Activated naive CD8-positive, alpha-beta T cell treated with anti-CD3 and anti-CD28 coated beads, Interleukin-2, amount 50 U/mL, for 24 hours (primary cell): ENCODE measurements around the gene GPR21.

Experiments used
- ATAC-seq: fragments of 150-1000 bp; cut with Tn5 transposase; one replicate; pipeline ENCODE4 v1.10.0; 2021
- DNase-seq: peaks from one replicate; pipeline ENCODE4 v3.0.0; 2021
- H3K27ac Mint-ChIP-seq: one replicate; pipeline ENCODE4 v1.8.0; 2021; ENCODE audit warnings: mild to moderate bottlenecking, mixed read lengths
- H3K27me3 Mint-ChIP-seq: one replicate; pipeline ENCODE4 v1.8.0; 2021; ENCODE audit warnings: mixed read lengths
- H3K36me3 Mint-ChIP-seq: one replicate; pipeline ENCODE4 v1.8.0; 2021; ENCODE audit warnings: low read depth, mixed read lengths
- H3K4me1 Mint-ChIP-seq: one replicate; pipeline ENCODE4 v1.8.0; 2021; ENCODE audit warnings: mixed read lengths
- H3K4me3 Mint-ChIP-seq: one replicate; pipeline ENCODE4 v1.8.0; 2021; ENCODE audit warnings: mild to moderate bottlenecking, moderate library complexity, mixed read lengths
- H3K9me3 Mint-ChIP-seq: one replicate; pipeline ENCODE4 v1.8.0; 2021; ENCODE audit warnings: mixed read lengths

The GPR21 gene

DNA sequence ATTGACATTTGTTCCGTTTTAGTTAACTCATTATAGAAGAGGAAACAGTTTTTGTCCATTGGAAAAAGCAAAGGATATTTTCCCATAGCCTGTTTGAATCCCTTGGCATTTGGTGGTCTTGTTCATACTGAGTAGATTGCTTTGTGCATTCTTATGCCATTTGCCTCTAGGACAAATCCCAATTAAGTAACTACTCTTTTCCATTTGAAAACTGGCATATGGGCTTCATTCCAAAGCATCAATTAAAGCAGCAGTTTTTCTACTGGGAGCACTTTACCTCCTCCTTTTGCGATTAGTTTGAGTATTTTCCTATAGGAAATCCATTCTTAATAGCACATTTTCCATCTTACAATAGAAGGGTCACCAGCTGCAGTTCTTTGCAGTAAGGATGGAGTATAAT, 31.2 kb downstream of the GPR21 start:
- peaks cover 2% of the 10 kb centered on the region for H3K4me1 Mint-ChIP-seq
- H3K9me3 Mint-ChIP-seq, result no peaks in the 10 kb centered on the region
- no peak overlapping the region for H3K27ac Mint-ChIP-seq
- H3K36me3 Mint-ChIP-seq, result peaks cover 15% of the 10 kb centered on the region
- no peaks in the 10 kb centered on the region for H3K27me3 Mint-ChIP-seq
- no peak overlapping the region for H3K4me3 Mint-ChIP-seq
- DNase-seq, result no peak
- no peak for ATAC-seq

DNA sequence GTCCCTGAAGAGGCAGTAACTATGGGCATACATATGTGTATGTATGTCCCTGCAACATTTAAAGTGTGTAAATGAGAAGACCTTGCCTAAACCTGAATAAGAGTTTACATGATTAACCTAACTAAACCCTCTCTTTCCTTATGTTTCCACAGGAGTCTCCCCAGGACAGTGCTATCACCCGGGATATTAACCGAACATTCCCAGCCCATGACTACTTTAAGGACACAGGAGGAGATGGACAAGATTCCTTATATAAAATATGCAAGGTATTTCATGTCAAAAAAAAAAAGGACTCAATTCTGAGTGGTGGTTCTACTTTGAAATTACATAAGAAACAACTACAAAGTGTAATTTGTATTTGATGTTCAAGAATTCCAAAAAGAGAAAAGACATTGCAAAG, 31.7 kb downstream of the GPR21 start:
- H3K4me3 Mint-ChIP-seq, result no peak overlapping the region
- no peak overlapping the region for H3K27ac Mint-ChIP-seq
- peaks cover 15% of the 10 kb centered on the region for H3K36me3 Mint-ChIP-seq
- H3K27me3 Mint-ChIP-seq, result no peaks in the 10 kb centered on the region
- ATAC-seq, result no peak
- no peak for DNase-seq
- H3K9me3 Mint-ChIP-seq, result no peaks in the 10 kb centered on the region
- peaks cover 2% of the 10 kb centered on the region for H3K4me1 Mint-ChIP-seq

DNA sequence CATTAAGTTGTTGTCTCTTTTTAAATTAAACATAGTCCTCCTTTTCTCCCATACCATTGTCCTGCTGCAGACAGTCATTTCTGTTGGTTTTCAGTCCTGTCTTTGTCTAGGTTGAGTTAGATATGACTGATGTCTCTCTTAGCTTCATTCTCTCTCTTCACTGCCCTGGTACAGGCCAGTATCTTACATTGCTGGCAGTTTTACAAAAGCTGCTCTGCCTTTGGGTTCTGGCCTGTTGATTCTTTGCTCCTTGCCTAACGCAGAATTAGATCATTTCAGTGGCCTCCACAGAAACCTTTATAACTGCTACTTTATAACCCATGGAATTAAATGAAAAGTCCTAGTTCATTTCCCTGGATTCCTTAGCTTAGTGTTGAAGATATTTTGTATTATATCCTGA, 33.7 kb downstream of the GPR21 start:
- H3K27ac Mint-ChIP-seq, result no peak overlapping the region

DNA sequence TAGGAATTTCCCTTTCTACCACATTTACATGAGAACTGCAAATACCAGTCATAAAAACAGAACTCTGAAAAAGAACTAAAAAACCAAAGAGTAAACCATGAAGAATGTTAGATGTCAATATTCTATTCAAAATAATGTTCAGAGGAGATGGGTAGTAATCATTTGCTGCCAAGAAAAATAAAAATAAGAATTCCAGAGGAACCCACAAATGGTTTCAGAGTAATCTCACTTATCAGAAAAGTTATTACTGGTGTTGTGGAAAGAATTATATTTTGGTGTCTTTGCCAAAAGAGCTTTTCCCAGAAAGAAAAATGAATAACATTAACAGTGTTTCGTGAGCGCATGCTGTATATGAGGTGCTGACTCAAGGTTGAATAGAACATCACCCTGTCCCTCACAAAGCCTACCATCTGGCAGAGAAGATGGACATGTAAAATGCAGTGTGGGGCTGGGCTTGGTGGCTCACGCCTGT, 35.6 kb downstream of the GPR21 start:
- Mint-ChIP-seq H3K27me3 (no peaks in the 10 kb centered on the region), H3K4me3 (no peak overlapping the region), H3K27ac (no peak overlapping the region), H3K36me3 (peaks cover 25% of the 10 kb centered on the region), H3K9me3 (no peaks in the 10 kb centered on the region), H3K4me1 (peaks cover 2% of the 10 kb centered on the region)
- ATAC-seq (no peak), DNase-seq (no peak)

More for the DNA sequence above, 33.7 kb downstream of the GPR21 start:
- DNase-seq (no peak), ATAC-seq (no peak)
- Mint-ChIP-seq H3K4me3 (no peak overlapping the region), H3K27me3 (no peaks in the 10 kb centered on the region), H3K9me3 (no peaks in the 10 kb centered on the region), H3K4me1 (peaks cover 2% of the 10 kb centered on the region), H3K36me3 (peaks cover 21% of the 10 kb centered on the region)

DNA sequence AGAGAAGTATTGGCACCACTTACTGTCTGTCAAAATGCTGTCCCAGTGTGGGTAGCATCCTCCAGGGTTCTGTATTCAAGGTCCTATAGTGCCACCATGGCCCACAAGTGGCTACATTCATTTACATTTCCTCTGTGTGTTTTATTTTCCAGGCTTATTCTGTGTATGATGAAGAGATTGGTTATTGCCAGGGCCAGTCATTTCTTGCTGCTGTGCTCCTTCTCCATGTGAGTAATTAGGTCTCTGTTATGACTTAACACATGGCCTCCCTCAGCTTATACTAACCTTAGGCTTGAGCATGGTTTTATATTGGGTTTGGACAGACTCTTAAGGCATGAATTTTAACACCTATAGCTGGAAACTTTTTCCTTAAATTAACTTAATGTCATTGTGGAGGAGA, 36.7 kb downstream of the GPR21 start:
- Mint-ChIP-seq H3K9me3 (no peaks in the 10 kb centered on the region), H3K27me3 (no peaks in the 10 kb centered on the region), H3K27ac (no peak overlapping the region), H3K36me3 (peaks cover 23% of the 10 kb centered on the region), H3K4me3 (no peak overlapping the region), H3K4me1 (peaks cover 2% of the 10 kb centered on the region)
- ATAC-seq (peak; percentile 72), DNase-seq (no peak)

DNA sequence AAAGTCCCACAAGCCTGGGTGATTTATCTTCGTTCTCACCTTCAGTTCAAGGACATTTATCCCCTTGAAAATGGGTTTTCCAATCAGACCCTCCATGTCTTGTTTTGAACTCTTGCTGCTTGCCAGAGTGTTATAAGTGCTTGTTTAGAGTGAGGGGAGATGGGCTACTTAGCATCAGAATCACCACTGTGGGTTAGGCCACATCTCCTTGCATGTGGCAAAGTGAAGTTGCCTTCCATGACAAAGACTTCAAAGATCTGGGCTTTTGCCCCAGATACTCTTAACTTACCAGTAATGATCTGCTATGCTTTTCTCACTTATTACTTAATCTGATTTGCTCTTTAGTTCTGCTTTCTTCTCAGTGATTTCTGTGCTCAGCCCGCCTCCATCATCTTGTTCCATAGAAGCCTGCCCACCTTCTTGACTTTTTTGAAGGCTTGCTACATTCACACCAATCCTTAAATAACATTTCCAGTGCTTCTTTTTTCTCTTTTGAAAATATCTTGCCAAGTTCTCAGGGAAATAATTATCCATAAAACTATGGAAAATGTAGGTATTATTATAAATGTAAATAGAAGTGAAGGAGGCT, 39.0 kb downstream of the GPR21 start:
- no peaks in the 10 kb centered on the region for H3K9me3 Mint-ChIP-seq
- no peak for DNase-seq
- H3K36me3 Mint-ChIP-seq, result peaks cover 13% of the 10 kb centered on the region
- no peak overlapping the region for H3K27ac Mint-ChIP-seq
- H3K4me1 Mint-ChIP-seq, result peaks cover 2% of the 10 kb centered on the region
- ATAC-seq, result no peak
- H3K27me3 Mint-ChIP-seq, result no peaks in the 10 kb centered on the region
- H3K4me3 Mint-ChIP-seq, result no peak overlapping the region

DNA sequence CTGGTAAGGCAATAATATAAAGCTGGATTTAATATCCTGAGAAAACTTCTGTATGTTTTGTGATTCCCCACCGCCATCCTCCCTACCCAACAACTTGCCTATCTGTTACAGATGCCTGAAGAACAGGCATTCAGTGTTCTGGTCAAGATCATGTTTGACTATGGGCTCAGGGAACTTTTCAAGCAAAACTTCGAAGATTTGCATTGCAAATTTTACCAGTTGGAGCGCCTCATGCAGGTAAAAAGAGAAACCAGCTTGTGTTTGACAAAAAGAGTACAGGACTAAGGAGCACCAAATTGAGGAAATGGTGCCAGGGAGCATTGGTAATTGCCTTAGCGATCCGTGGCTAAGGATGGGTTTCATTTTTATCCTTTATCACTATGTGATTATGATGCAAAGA, 40.0 kb downstream of the GPR21 start:
- no peaks in the 10 kb centered on the region for H3K9me3 Mint-ChIP-seq
- H3K4me3 Mint-ChIP-seq, result no peak overlapping the region
- DNase-seq (no peak), ATAC-seq (no peak)
- peaks cover 2% of the 10 kb centered on the region for H3K4me1 Mint-ChIP-seq
- H3K27ac Mint-ChIP-seq, result no peak overlapping the region
- H3K27me3 Mint-ChIP-seq, result no peaks in the 10 kb centered on the region
- peaks cover 13% of the 10 kb centered on the region for H3K36me3 Mint-ChIP-seq

DNA sequence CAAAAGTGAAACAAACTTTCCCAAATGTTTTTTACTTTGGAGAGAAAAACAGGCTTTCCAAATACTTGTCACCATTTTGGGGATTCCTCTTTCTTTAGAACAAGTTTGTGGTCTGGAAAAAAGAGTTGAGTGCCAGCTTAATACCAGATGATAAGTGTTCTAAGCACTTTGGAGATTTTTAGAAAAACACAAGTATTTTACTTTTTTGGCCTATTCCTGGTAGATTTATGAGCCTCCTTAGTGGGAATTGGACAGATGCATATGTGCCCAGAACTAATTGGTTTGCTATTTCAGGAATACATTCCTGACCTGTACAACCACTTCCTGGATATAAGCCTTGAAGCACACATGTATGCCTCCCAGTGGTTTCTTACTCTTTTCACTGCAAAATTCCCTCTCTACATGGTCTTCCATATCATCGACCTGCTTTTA, 40.5 kb downstream of the GPR21 start:
- Mint-ChIP-seq H3K4me3 (no peak overlapping the region), H3K27ac (no peak overlapping the region), H3K36me3 (peaks cover 18% of the 10 kb centered on the region), H3K27me3 (no peaks in the 10 kb centered on the region), H3K4me1 (no peaks in the 10 kb centered on the region), H3K9me3 (no peaks in the 10 kb centered on the region)
- no peak for DNase-seq
- no peak for ATAC-seq

DNA sequence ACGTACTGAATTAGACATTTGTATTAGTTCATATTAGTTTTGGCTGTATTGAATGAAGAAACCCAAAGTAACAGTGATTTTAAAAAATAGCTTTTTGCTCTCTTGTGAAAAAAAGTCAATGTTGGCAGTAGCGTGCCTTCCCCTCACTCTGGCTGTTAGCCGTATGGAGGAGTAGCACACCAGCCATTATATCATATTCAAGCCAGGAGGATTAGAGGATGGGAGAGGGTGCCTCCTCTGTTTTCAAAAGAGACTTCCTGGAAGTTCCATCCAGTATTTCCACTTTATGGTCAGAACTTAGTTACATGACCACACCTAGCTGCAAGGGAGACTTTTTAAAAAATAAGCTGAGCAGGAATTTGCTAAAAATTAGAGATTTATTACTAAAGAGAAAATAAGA, 41.2 kb downstream of the GPR21 start:
- no peak overlapping the region for H3K27ac Mint-ChIP-seq
- no peaks in the 10 kb centered on the region for H3K27me3 Mint-ChIP-seq
- DNase-seq (no peak), ATAC-seq (no peak)
- H3K4me3 Mint-ChIP-seq, result no peak overlapping the region
- no peaks in the 10 kb centered on the region for H3K9me3 Mint-ChIP-seq
- no peaks in the 10 kb centered on the region for H3K4me1 Mint-ChIP-seq
- H3K36me3 Mint-ChIP-seq, result peaks cover 23% of the 10 kb centered on the region

DNA sequence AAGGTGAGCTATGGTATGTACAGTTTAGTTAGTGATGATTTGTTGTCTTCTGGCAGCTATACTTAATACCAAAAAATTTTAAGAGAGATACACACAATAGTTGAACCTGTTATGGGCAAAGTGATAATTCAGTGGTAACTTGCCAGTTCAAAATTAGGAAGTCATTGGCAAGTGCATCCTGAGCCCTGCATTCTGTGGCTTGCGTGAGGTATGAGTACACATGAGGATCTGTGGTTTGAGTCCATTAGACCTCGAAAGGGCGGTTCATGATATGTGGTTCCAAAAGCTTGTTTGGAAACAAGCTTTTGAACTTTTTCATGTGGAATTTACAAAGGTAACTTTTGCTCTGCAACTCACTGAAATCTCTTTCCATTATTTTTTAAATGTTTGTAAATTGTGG, 47.0 kb downstream of the GPR21 start:
- no peak for DNase-seq
- H3K36me3 Mint-ChIP-seq, result peaks cover 20% of the 10 kb centered on the region
- H3K27ac Mint-ChIP-seq, result no peak overlapping the region
- no peak overlapping the region for H3K4me3 Mint-ChIP-seq
- no peaks in the 10 kb centered on the region for H3K9me3 Mint-ChIP-seq
- peaks cover 2% of the 10 kb centered on the region for H3K4me1 Mint-ChIP-seq
- ATAC-seq, result no peak
- H3K27me3 Mint-ChIP-seq, result no peaks in the 10 kb centered on the region

DNA sequence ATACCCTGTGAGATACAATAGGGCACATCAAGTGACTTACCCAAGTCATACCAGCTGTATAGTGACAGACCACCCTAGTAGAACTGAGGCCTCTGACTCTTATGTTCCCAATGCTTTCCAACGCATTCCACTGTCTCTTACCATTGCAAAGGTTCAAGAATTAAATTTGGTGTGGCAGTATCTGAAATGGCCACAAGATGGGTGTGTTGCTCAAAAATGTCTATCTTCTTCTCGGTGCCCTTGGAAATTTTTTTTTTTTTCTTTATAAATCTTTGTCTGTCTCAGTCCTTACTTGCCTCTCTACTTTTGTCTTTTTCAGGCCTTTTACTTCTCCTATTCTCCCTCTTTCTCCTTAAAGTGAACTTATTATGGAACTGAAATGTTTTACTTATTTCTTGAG, 48.4 kb downstream of the GPR21 start:
- DNase-seq (no peak), ATAC-seq (peak; percentile 49)
- Mint-ChIP-seq H3K27me3 (no peaks in the 10 kb centered on the region), H3K27ac (no peak overlapping the region), H3K9me3 (no peaks in the 10 kb centered on the region), H3K4me1 (peaks cover 2% of the 10 kb centered on the region), H3K36me3 (peaks cover 20% of the 10 kb centered on the region), H3K4me3 (no peak overlapping the region)

DNA sequence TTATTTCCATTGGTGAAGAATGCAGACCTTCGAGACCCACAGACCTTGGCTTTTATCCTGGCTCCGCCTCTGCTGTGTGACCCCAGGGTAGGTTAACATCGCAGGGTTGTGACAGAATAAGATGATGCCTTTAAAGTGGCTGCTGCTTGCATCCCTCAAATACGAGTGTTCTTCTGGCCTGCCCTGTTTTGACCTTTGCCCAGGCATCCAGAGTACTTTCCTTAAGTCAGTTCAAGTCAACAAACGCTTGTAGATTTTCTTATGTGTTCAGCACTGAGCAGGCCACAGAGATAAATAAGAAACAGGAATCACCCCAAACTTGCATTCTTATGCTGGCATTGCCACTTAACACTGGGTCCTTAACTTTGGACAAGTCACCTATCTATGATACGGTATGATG, 50.2 kb downstream of the GPR21 start:
- peaks cover 18% of the 10 kb centered on the region for H3K36me3 Mint-ChIP-seq

DNA sequence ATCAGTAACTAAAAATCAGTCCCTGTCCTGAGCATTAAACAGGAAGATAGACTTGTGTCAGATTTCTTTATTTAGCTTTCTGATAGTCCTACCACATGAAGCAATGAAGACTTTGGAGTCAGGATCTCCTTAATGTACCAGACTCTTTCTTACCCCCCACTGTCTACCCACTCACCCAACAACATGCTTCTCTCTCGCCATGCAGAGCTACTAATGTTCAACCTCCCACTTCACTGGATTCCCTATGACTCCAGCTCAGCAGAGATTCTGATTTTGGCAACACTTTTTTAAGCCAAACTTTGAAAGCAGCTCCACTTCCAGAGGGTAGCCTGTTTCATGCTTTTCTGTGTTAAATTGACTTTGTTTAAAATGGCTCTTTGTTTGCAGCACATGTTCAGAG, 50.8 kb downstream of the GPR21 start:
- ATAC-seq, result no peak
- H3K27me3 Mint-ChIP-seq, result no peaks in the 10 kb centered on the region
- peaks cover 13% of the 10 kb centered on the region for H3K36me3 Mint-ChIP-seq
- DNase-seq, result no peak
- H3K27ac Mint-ChIP-seq, result no peak overlapping the region
- no peaks in the 10 kb centered on the region for H3K9me3 Mint-ChIP-seq
- peaks cover 2% of the 10 kb centered on the region for H3K4me1 Mint-ChIP-seq
- H3K4me3 Mint-ChIP-seq, result no peak overlapping the region

More for the DNA sequence above, 50.2 kb downstream of the GPR21 start:
- Mint-ChIP-seq H3K27me3 (no peaks in the 10 kb centered on the region), H3K27ac (no peak overlapping the region), H3K4me3 (no peak overlapping the region), H3K4me1 (peaks cover 2% of the 10 kb centered on the region), H3K9me3 (no peaks in the 10 kb centered on the region)
- DNase-seq (no peak), ATAC-seq (no peak)
